Astrocyte of the cerebellum (primary cell): Measurements from ENCODE around the gene THAP8.
A peak's percentile ranks its signal among the peaks of the same experiment; 100 is the strongest.
"Not testable (repeated sequence)": the region's sequence is repeated elsewhere in the genome, so short reads cannot be mapped to it uniquely, and the experiment has no call there.

ENCODE experiments used
- DNase-seq: peaks from one replicate; pipeline ENCODE4 v3.0.0-alpha.2; 2011; ENCODE audit warnings: low read depth
- H3K4me3 ChIP-seq: 2 replicates; pipeline ENCODE4 v1.5.1; 2011; ENCODE audit warnings: mild to moderate bottlenecking, low read depth, low read length, moderate library complexity
- CTCF ChIP-seq: IDR thresholded peaks from 2 replicates; pipeline ENCODE4 v1.5.1; 2012; ENCODE audit warnings: low read length, low read depth, moderate library complexity, mild to moderate bottlenecking; ENCODE audit errors: missing control alignments
- in situ Hi-C: cut with HindIII; loops from 2 replicates; pipeline ENCODE4 v1.10.0; 2017; ENCODE audit warnings: low sequenced_read_pairs

THAP8 gene

DNA sequence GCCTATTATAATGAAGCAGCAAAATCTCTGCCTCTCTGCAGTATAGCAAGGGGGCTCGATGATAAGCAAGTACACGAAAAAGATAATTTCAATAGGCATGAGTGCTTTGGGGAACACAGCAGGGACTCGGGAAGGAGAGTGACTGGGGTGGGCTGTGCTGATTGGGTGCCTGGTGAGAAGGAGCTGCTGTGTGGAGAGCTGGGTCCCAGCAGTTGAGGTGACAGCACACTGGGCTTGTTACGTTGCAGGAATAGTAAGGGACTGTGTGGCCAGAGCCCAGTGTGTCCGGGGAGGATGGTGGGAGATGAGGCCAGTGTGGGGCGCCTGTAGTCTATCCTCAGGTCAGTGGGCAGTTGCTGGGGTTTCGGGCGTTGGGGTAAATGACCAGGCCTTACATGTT is 18.0 kb upstream of the THAP8 start:
- TF ChIP-seq CTCF = no peak
- no peak overlapping the region for H3K4me3 ChIP-seq
- in situ Hi-C loops = no loop called here
- DNase-seq = no peak

- DNase-seq, H3K4me3 ChIP-seq, in situ Hi-C loops: not testable (repeated sequence)
These were observed 14.9 kb upstream of the THAP8 start for GRCh38 chr19:36068810-36069499.

GRCh38 chr19:36067681-36068080 is 13.6 kb upstream of the THAP8 start:
- H3K4me3 ChIP-seq = no peak overlapping the region
- no peak for DNase-seq
- in situ Hi-C loops = no loop called here
- no peak for TF ChIP-seq CTCF

DNA sequence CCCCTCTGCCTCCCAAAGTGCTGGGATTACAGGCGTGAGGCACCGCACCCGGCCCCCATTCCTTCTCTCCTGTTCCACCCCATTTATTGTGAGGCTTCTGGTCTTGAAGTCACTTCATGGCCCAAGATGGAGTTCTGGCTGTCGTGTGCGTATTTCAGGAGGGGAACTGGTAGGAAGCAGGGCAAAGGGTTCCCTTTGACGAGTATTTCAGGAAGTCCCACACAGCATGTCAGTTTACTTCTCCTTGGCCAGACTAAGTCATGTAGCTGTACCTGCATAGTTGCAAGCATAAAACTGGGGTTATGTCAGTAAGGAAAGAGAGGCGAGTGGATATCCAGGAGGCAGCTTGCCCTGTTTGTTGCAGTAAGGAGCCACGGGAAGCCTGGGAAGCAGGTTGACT is 10.7 kb upstream of the THAP8 start:
- no peak for DNase-seq
- H3K4me3 ChIP-seq = no peak overlapping the region
- TF ChIP-seq CTCF = no peak
- in situ Hi-C loops = no loop called here

- in situ Hi-C loops = no loop called here
- H3K4me3 ChIP-seq = no peak overlapping the region
- TF ChIP-seq CTCF = no peak
- DNase-seq = no peak
These were observed 7.3 kb upstream of the THAP8 start for GRCh38 chr19:36061367-36061766.

GRCh38 chr19:36060430-36060829 is 6.3 kb upstream of the THAP8 start:
- H3K4me3 ChIP-seq = no peak overlapping the region
- TF ChIP-seq CTCF = peak; percentile 81
- in situ Hi-C loops = no loop called here
- DNase-seq = peak; percentile 40

GRCh38 chr19:36059180-36059910 is 5.3 kb upstream of the THAP8 start:
- TF ChIP-seq CTCF = no peak
- H3K4me3 ChIP-seq = no peak overlapping the region
- in situ Hi-C loops = no loop called here
- DNase-seq = no peak
